GM23338 (cell line): ENCODE measurements around the gene ATP5ME. TPM values are rescaled to one million over a fixed set of nuclear protein-coding genes. Genes with fewer than 3 reads are reported as not detected.
A peak's percentile ranks its signal among the peaks of the same experiment; 100 is the strongest.

Source experiments
- ATAC-seq: fragments of 200-7000 bp; cut with Tn5 transposase; 3 replicates; pipeline ENCODE4 v1.9.1; 2020
- DNase-seq: peaks from one replicate; pipeline ENCODE4 v3.0.0-alpha.2; 2015; ENCODE audit warnings: low spot score
- H2AFZ ChIP-seq: fragments of 200-600 bp; sonication (generic); 2 replicates; pipeline ENCODE4 v1.8.0; 2016; ENCODE audit warnings: antibody characterized with exemption, mild to moderate bottlenecking, moderate library complexity
- H3F3A ChIP-seq: fragments of 200-600 bp; sonication (generic); replicated peaks from 2 replicates; pipeline ENCODE4 v1.8.0; 2017; ENCODE audit warnings: antibody characterized with exemption, mixed run types, low read depth
- H3K27ac ChIP-seq: fragments of 200-600 bp; sonication (generic); 2 replicates; pipeline ENCODE4 v1.6.1; 2016; ENCODE audit warnings: low read depth
- H3K27me3 ChIP-seq: fragments of 200-600 bp; sonication (generic); 2 replicates; pipeline ENCODE4 v1.8.0; 2016; ENCODE audit warnings: mild to moderate bottlenecking, mixed run types, moderate library complexity; ENCODE audit not compliant: insufficient read depth
- H3K36me3 ChIP-seq: fragments of 200-600 bp; sonication (generic); 2 replicates; pipeline ENCODE4 v1.8.0; 2016; ENCODE audit warnings: mild to moderate bottlenecking; ENCODE audit not compliant: insufficient read depth
- H3K4me1 ChIP-seq: fragments of 200-600 bp; sonication (generic); 2 replicates; pipeline ENCODE4 v1.8.0; 2016; ENCODE audit warnings: mild to moderate bottlenecking, moderate library complexity; ENCODE audit not compliant: insufficient read depth
- H3K4me2 ChIP-seq: fragments of 200-600 bp; sonication (generic); 2 replicates; pipeline ENCODE4 v1.7.1; 2017; ENCODE audit warnings: mixed run types
- H3K4me3 ChIP-seq: fragments of 200-600 bp; sonication (generic); 2 replicates; pipeline ENCODE4 v1.6.1; 2016; ENCODE audit warnings: mixed run types
- H3K79me2 ChIP-seq: fragments of 200-600 bp; sonication (generic); replicated peaks from 2 replicates; pipeline ENCODE4 v1.8.0; 2017; ENCODE audit warnings: mild to moderate bottlenecking; ENCODE audit not compliant: insufficient read depth
- H3K9me2 ChIP-seq: fragments of 200-600 bp; sonication (generic); 2 replicates; pipeline ENCODE4 v1.8.0; 2017; ENCODE audit not compliant: insufficient read depth
- H4K20me1 ChIP-seq: fragments of 200-600 bp; sonication (generic); replicated peaks from 2 replicates; pipeline ENCODE4 v1.8.0; 2017; ENCODE audit warnings: mild to moderate bottlenecking; ENCODE audit not compliant: insufficient read depth
- H3K27ac Mint-ChIP-seq: 2 replicates; pipeline ENCODE4 v1.8.0; 2020; ENCODE audit warnings: inconsistent platforms, mild to moderate bottlenecking, moderate library complexity, mixed read lengths
- H3K27me3 Mint-ChIP-seq: 3 replicates; pipeline ENCODE4 v1.8.0; 2022; ENCODE audit warnings: low read depth, mild to moderate bottlenecking, moderate library complexity, mixed read lengths, inconsistent platforms; ENCODE audit not compliant: insufficient read depth, poor library complexity
- H3K36me3 Mint-ChIP-seq: 3 replicates; pipeline ENCODE4 v1.8.0; 2021; ENCODE audit warnings: low read depth, mild to moderate bottlenecking, inconsistent platforms, moderate library complexity, mixed read lengths
- H3K4me1 Mint-ChIP-seq: 3 replicates; pipeline ENCODE4 v1.8.0; 2020; ENCODE audit warnings: mild to moderate bottlenecking, inconsistent platforms, mixed read lengths
- H3K4me3 Mint-ChIP-seq: 3 replicates; pipeline ENCODE4 v1.8.0; 2021; ENCODE audit warnings: moderate library complexity, mild to moderate bottlenecking, inconsistent platforms, mixed read lengths
- H3K9me3 Mint-ChIP-seq: 3 replicates; pipeline ENCODE4 v1.8.0; 2020; ENCODE audit warnings: moderate library complexity, mild to moderate bottlenecking, inconsistent platforms, mixed read lengths
- CTCF ChIP-seq, 2 experiments: fragments of 200-600 bp in 1 of 2; sonication (generic) in 1 of 2; conservative IDR thresholded peaks; 2 replicates each; pipeline versions ENCODE4 v1.5.1 to v1.6.1; 2016 to 2017; ENCODE audit warnings: antibody characterized with exemption in 2 of 2, low read depth in 2 of 2, mild to moderate bottlenecking in 2 of 2, moderate library complexity in 1 of 2
- EZH2phosphoT487 ChIP-seq: fragments of 200-600 bp; sonication (generic); IDR thresholded peaks from one replicate; pipeline ENCODE4 v1.8.1; 2018; ENCODE audit warnings: antibody characterized with exemption; ENCODE audit not compliant: unreplicated experiment
- NANOG ChIP-seq: IDR thresholded peaks from 2 replicates; pipeline ENCODE4 v1.6.1; 2016; ENCODE audit warnings: antibody characterized with exemption, borderline replicate concordance
- POLR2AphosphoS5 ChIP-seq: IDR thresholded peaks from 2 replicates; pipeline ENCODE4 v1.6.1; 2016; ENCODE audit warnings: antibody characterized with exemption, low read depth
- STAT1 ChIP-seq: IDR thresholded peaks from one replicate; pipeline ENCODE4 v1.6.1; 2016; ENCODE audit warnings: antibody characterized with exemption; ENCODE audit not compliant: unreplicated experiment
- ZNF331 ChIP-seq: fragments of 250-450 bp; sonication (Bioruptor Pico); IDR thresholded peaks from 2 replicates; pipeline ENCODE4 v1.5.0; 2020; ENCODE audit warnings: low read depth, mild to moderate bottlenecking, moderate library complexity
- polyA plus RNA-seq: library from polyadenylated mRNA; unstranded; fragments of >200 nt; fragmentation: Nextera tagmentation; extraction: Ambion mirVana; gene quantifications from 2 replicates; pipeline ENCODE4 v1.2.1, GENCODE V29; 2016
- total RNA-seq: library from RNA; depleted of rRNA; stranded (reverse); fragments of >200 nt; shearing (Covaris generic); gene quantifications from 2 replicates; pipeline ENCODE4 v1.2.3, GENCODE V29; 2014
- TF ChIP-seq, protein P1 (sequence below): IDR thresholded peaks from 2 replicates; pipeline ENCODE4 v1.6.1; 2016; ENCODE audit warnings: antibody characterized with exemption

The ATP5ME gene
- total and polyA plus RNA-seq, 2 experiments from 2014 or later: 60.5 to 2,021 TPM

DNA sequence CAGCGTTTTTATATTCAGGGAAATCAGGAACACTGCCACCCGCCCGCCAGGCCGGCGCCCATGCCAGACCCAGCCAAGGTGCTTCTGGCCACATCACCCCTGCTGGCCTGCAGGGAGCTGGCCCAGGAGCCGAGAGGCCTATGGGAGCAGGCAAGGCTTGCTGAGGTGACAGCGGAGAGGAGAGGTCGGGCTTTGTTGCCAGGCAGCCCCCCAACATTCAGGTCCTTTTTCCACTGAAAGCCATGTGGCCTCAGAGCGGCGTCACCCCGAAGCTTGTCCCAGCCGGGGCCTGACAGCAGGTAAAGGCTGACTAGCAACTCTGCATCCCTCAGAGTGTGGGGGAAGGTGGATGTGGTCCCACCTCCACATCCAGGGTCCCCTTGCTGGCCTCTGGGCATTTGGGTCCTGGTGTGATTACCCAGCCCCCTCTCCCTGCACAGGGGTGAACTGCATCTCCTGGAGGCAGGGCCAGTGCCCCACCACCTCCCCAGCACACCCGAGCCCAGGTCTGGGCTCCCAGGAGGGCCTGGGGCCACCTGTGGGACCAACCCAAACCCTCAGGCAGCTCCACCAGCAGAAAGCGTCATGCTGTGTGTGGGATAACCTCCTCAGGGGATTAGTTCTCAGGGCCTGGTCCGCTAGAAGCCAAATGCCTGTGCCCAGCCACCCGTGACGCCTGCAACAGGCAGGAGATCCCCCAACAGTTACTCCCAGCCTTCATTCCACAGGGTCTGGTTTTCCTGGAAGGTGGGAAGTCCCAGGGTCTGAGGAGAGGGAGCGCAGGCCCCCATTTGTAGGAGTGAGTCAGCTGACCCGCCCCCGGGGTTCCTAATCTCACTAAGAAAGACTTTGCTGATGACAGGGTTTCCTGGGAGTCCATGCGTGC lies 49.1 kb downstream of the ATP5ME start, which contains the start of gene PDE6B:
Gene PDE6B (plus strand): TSS at position 869 of the 886 bp plus-strand sequence. CDS start 54 bp downstream, outside the sequence.
- peak within 1 kb of the TSS; percentile 44; the same call in 1 of the 2 replicates for H3K27ac Mint-ChIP-seq
- H3K4me2 ChIP-seq: no peak within 1 kb of the TSS
- peak; percentile 60 for ATAC-seq

GRCh38 chr4:623914-624566 lies 50.0 kb downstream of the ATP5ME start:
- H3K4me1 Mint-ChIP-seq: peaks cover 10% of the 10 kb centered on the region
- H3K27ac ChIP-seq: no peak overlapping the region
- H3K27me3 ChIP-seq: no peaks in the 10 kb centered on the region
- DNase-seq (peak; percentile 37), ATAC-seq (peak; percentile 10; the same call in 2 of the 3 replicates)
- no peaks in the 10 kb centered on the region for H3K9me3 Mint-ChIP-seq
- no peaks in the 10 kb centered on the region for H3K79me2 ChIP-seq
- no peaks in the 10 kb centered on the region for H4K20me1 ChIP-seq
- no peaks in the 10 kb centered on the region for H3F3A ChIP-seq
- no peak overlapping the region; the same call in 2 of the 3 replicates for H3K4me3 Mint-ChIP-seq
- no peak overlapping the region for H3K27ac Mint-ChIP-seq
- peak overlapping the region; percentile 76; the same call in 1 of the 2 replicates for H2AFZ ChIP-seq
- no peaks in the 10 kb centered on the region for H3K36me3 ChIP-seq
- peaks cover 11% of the 10 kb centered on the region for H3K27me3 Mint-ChIP-seq
- no peak overlapping the region for H3K4me3 ChIP-seq
- H3K4me1 ChIP-seq: no peaks in the 10 kb centered on the region; the same call in 1 of the 2 replicates
- no peaks in the 10 kb centered on the region for H3K36me3 Mint-ChIP-seq
- H3K9me2 ChIP-seq: no peaks in the 10 kb centered on the region
- no peak overlapping the region for H3K4me2 ChIP-seq
- TF ChIP-seq STAT1 (no peak), EZH2phosphoT487 (no peak), ZNF331 (no peak), CTCF (conservative IDR thresholded peaks at IDR 0.05; ENCODE audit: low read depth in 2 of 2) (no peak), NANOG (no peak), POLR2AphosphoS5 (no peak)

More for the DNA sequence above, 49.1 kb downstream of the ATP5ME start, which contains the start of gene PDE6B:
- H2AFZ ChIP-seq: peak within 1 kb of the TSS; percentile 76
- H4K20me1 ChIP-seq: no peaks in the 10 kb centered on the region
- H3K36me3 Mint-ChIP-seq: no peaks in the 10 kb centered on the region
- H3K79me2 ChIP-seq: no peaks in the 10 kb centered on the region
- no peak within 1 kb of the TSS; the same call in 2 of the 3 replicates for H3K4me3 Mint-ChIP-seq
- H3K36me3 ChIP-seq: no peaks in the 10 kb centered on the region
- no peaks in the 10 kb centered on the region for H3K27me3 ChIP-seq
- TF ChIP-seq, protein P1, sequence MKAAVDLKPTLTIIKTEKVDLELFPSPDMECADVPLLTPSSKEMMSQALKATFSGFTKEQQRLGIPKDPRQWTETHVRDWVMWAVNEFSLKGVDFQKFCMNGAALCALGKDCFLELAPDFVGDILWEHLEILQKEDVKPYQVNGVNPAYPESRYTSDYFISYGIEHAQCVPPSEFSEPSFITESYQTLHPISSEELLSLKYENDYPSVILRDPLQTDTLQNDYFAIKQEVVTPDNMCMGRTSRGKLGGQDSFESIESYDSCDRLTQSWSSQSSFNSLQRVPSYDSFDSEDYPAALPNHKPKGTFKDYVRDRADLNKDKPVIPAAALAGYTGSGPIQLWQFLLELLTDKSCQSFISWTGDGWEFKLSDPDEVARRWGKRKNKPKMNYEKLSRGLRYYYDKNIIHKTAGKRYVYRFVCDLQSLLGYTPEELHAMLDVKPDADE: no peak
- TF ChIP-seq CTCF (conservative IDR thresholded peaks at IDR 0.05; ENCODE audit: low read depth in 2 of 2): peak in 1 of 2 experiments; percentile 53; a peak in 3 of 4 replicates
- H3K4me1 Mint-ChIP-seq: peaks cover 10% of the 10 kb centered on the region
- H3K4me3 ChIP-seq: no peak within 1 kb of the TSS
- no peaks in the 10 kb centered on the region for H3K9me2 ChIP-seq
- no peaks in the 10 kb centered on the region for H3K9me3 Mint-ChIP-seq
- H3F3A ChIP-seq: no peaks in the 10 kb centered on the region
- H3K4me1 ChIP-seq: no peaks in the 10 kb centered on the region; the same call in 1 of the 2 replicates
- no peak within 1 kb of the TSS for H3K27ac ChIP-seq
- peak; percentile 52 for DNase-seq
- peaks cover 14% of the 10 kb centered on the region for H3K27me3 Mint-ChIP-seq
